ENCODE data around the gene PDXDC1.
"Not testable (repeated sequence)": the region's sequence is repeated elsewhere in the genome, so short reads cannot be mapped to it uniquely, and the experiment has no call there.

DNA sequence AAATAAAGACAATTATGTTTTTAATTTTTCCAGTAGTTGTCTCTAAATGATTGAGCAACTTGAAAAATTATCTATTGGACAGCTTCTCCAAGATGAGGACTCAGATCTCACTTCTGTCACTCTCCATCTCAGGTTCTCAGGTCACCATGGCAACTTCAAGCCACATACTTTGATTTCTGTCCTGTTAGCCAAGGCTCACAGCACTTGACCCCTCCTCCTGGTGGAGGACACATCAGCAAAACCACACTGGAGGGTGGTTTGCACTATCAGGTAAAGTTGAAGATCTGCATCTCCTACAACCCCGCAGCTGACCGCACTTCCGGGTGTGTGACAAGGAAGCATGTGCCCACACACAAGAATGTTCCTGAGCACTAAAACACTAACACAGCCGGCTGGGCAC, 91.1 kb downstream of the PDXDC1 start:
- not testable (repeated sequence) for TF ChIP-seq CREB5 (CRISPR knock-in tag; IDR thresholded peaks at IDR 0.05; ENCODE audit: low read depth); ESRRG (CRISPR knock-in tag; IDR thresholded peaks at IDR 0.05); OSR1 (CRISPR knock-in tag; IDR thresholded peaks at IDR 0.05)
- TF ChIP-seq, protein P1, sequence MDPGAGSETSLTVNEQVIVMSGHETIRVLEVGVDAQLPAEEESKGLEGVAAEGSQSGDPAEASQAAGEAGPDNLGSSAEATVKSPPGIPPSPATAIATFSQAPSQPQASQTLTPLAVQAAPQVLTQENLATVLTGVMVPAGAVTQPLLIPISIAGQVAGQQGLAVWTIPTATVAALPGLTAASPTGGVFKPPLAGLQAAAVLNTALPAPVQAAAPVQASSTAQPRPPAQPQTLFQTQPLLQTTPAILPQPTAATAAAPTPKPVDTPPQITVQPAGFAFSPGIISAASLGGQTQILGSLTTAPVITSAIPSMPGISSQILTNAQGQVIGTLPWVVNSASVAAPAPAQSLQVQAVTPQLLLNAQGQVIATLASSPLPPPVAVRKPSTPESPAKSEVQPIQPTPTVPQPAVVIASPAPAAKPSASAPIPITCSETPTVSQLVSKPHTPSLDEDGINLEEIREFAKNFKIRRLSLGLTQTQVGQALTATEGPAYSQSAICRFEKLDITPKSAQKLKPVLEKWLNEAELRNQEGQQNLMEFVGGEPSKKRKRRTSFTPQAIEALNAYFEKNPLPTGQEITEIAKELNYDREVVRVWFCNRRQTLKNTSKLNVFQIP (CRISPR knock-in tag; IDR thresholded peaks at IDR 0.05; ENCODE audit: borderline replicate concordance, low read depth): not testable (repeated sequence)

Data from SK-N-SH treated with all-trans-retinoic acid at 6 μM for 48 hours (cell line).